Gastroesophageal sphincter (tissue), 4 donors: ENCODE results near the gene MT1E. TPM values are rescaled to one million over a fixed set of nuclear protein-coding genes. Genes with fewer than 3 reads are reported as not detected.

Source experiments
- ATAC-seq: fragments of 150-250 bp; one replicate; pipeline ENCODE4 v1.9.1; 2016; ENCODE audit warnings: mild to moderate bottlenecking, moderate library complexity
- H3K27ac ChIP-seq, 4 donors: fragments of 200-600 bp; sonication (generic) in 3 of 4; 1 replicate in 3 of 4; 2 replicates in 1 of 4; pipeline ENCODE4 v1.5.1; 2016 to 2019
- H3K27me3 ChIP-seq: fragments of 200-600 bp; sonication (generic); one replicate; pipeline ENCODE4 v1.5.1; 2019
- H3K36me3 ChIP-seq, 2 donors: fragments of 200-600 bp; sonication (generic); one replicate each; pipeline ENCODE4 v1.5.1; 2019; ENCODE audit warnings: control low read depth in 1 of 2
- H3K4me1 ChIP-seq, 3 donors: fragments of 200-600 bp; sonication (generic); 1 replicate in 2 of 3; 2 replicates in 1 of 3; pipeline ENCODE4 v1.5.1; 2016 to 2019; ENCODE audit warnings: control low read depth in 2 of 3
- H3K4me3 ChIP-seq, 2 donors: fragments of 200-600 bp; sonication (generic); one replicate each; pipeline ENCODE4 v1.5.1; 2019; ENCODE audit warnings: mild to moderate bottlenecking in 1 of 2, moderate library complexity in 1 of 2
- H3K9me3 ChIP-seq, 3 donors: fragments of 200-600 bp; sonication (generic); one replicate each; pipeline ENCODE4 v1.5.1; 2017 to 2019; ENCODE audit warnings: control low read depth in 2 of 3
- EP300 ChIP-seq: sonication (generic); formaldehyde crosslinking; IDR thresholded peaks from one replicate; pipeline ENCODE4 v1.6.1; 2017; ENCODE audit warnings: antibody characterized with exemption, mild to moderate bottlenecking
- POLR2A ChIP-seq, 2 donors: fragments of 450-650 bp; IDR thresholded peaks; one replicate each; pipeline ENCODE4 v1.6.1; 2017; ENCODE audit warnings: antibody characterized with exemption in 2 of 2, mild to moderate bottlenecking in 2 of 2, moderate library complexity in 1 of 2
- POLR2AphosphoS5 ChIP-seq: sonication (generic); formaldehyde crosslinking; IDR thresholded peaks from one replicate; pipeline ENCODE4 v1.6.1; 2017; ENCODE audit warnings: antibody characterized with exemption
- WGBS, 2 donors: methylation state at CpG; one replicate each; pipeline ENCODE4 v1.1.5; 2018; ENCODE audit warnings: low coverage in 1 of 2; 5-methylcytosine and 5-hydroxymethylcytosine counted together
- total RNA-seq, 4 donors: library from RNA; depleted of rRNA; stranded (reverse); fragments of >200 nt; gene quantifications; one replicate each; pipeline ENCODE4 v1.1.0, GENCODE V29; 2016
- TF ChIP-seq, protein P1 (sequence below), 4 experiments: fragments of 200-600 bp in 2 of 4; fragments of 450-650 bp in 2 of 4; sonication (generic) in 1 of 4; IDR thresholded peaks; one replicate each; pipeline ENCODE4 v1.5.1; 2017 to 2019; ENCODE audit warnings: antibody characterized with exemption in 4 of 4, mild to moderate bottlenecking in 2 of 4, moderate library complexity in 2 of 4

The MT1E gene
- total RNA-seq, 4 donors from 2014 or later = 101 to 194 (median 144) TPM

DNA sequence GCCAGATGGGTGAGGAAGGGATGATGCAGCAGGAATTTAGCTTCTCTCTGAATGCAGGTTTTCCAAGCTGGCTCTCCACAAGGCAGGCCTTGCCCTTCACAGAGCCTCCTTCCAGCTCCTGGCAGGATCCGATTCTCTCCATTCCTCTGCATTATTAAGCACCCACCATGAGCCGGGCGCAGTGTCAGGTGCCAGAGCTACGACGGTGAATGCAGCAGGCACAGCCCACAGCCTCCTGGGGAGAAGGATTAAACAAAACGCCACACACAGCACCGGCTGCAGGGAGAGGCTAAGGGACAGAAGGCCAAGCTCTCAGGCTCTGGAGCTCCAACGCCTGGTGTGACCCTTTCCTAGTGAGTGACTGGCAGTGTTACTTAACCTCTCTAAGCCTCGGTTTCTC, 24.3 kb upstream of the MT1E start:
- 58 to 63% methylated on average over 3 to 6 of the region's 9 CpGs for WGBS, 2 donors
- no peaks in the 10 kb centered on the region for H3K36me3 ChIP-seq

DNA sequence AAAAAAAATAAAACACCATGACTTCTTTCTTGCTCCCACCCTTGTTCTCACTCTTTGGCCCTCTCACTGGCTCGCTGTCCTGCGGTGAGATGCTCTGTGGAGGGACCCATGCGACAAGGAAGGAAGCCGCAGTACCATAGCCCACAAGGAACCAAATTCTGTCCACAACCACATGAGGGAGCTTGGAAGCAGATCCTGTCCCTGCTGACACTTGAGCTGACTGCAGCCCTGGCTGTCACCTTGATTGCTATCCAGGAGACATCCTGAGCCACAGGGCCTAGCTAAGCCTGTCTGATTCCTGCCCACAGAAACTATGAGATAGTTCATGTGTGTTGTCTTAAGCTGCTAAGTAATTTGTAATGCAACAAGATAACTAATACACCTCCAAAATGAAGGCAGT, 22.0 kb upstream of the MT1E start:
- no peak overlapping the region for H3K27ac ChIP-seq
- peaks cover 3% of the 10 kb centered on the region for H3K27me3 ChIP-seq
- H3K36me3 ChIP-seq = no peaks in the 10 kb centered on the region
- TF ChIP-seq EP300 (no peak), POLR2A (IDR thresholded peaks at IDR 0.05) (no peak), POLR2AphosphoS5 (no peak)
- TF ChIP-seq, protein P1, sequence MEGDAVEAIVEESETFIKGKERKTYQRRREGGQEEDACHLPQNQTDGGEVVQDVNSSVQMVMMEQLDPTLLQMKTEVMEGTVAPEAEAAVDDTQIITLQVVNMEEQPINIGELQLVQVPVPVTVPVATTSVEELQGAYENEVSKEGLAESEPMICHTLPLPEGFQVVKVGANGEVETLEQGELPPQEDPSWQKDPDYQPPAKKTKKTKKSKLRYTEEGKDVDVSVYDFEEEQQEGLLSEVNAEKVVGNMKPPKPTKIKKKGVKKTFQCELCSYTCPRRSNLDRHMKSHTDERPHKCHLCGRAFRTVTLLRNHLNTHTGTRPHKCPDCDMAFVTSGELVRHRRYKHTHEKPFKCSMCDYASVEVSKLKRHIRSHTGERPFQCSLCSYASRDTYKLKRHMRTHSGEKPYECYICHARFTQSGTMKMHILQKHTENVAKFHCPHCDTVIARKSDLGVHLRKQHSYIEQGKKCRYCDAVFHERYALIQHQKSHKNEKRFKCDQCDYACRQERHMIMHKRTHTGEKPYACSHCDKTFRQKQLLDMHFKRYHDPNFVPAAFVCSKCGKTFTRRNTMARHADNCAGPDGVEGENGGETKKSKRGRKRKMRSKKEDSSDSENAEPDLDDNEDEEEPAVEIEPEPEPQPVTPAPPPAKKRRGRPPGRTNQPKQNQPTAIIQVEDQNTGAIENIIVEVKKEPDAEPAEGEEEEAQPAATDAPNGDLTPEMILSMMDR (IDR thresholded peaks at IDR 0.05) = peak; percentile 10 to 50 (median 38)
- WGBS, 2 donors = 52 to 65% methylated on average over 3 to 4 of the region's 4 CpGs
- H3K9me3 ChIP-seq = no peaks in the 10 kb centered on the region
- peaks cover 0 to 30% (median 14%) of the 10 kb centered on the region in 3 donors for H3K4me1 ChIP-seq
- H3K4me3 ChIP-seq = no peak overlapping the region
- no peak for ATAC-seq

More for the DNA sequence above, 24.3 kb upstream of the MT1E start:
- Histone ChIP-seq H3K27me3 (peaks cover 3% of the 10 kb centered on the region), H3K4me1 (peaks cover 0 to 8% (median 6%) of the 10 kb centered on the region in 3 donors), H3K9me3 (no peaks in the 10 kb centered on the region), H3K27ac (no peak overlapping the region), H3K4me3 (no peak overlapping the region)
- TF ChIP-seq POLR2AphosphoS5 (no peak), POLR2A (IDR thresholded peaks at IDR 0.05) (no peak), EP300 (no peak)
- TF ChIP-seq, protein P1 (IDR thresholded peaks at IDR 0.05) = no peak
- no peak for ATAC-seq

DNA sequence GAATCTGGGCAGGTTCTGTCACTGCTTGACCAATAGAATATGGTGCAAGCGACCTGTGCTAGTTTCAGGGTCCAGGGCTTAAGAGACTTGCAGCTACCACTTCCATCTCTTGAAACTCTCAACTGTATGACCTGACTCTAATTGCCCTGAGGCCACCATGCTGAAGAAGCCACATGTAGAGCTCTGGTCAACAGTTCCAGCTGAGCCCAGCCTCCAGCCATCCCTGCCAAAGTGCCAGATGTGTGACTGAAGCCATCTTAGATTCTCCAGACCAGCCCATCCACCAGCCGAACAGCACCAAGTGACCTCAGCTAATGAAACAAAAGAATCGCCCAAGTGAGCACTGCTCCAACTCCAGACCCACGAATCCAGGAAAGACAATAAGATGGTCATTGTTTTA, 20.6 kb upstream of the MT1E start:
- Histone ChIP-seq H3K36me3 (no peaks in the 10 kb centered on the region), H3K27me3 (no peaks in the 10 kb centered on the region), H3K9me3 (no peaks in the 10 kb centered on the region), H3K4me1 (peaks cover 0 to 44% (median 15%) of the 10 kb centered on the region in 3 donors), H3K27ac (peak overlapping the region in 2 of 4 donors; percentile 90 to 92), H3K4me3 (no peak overlapping the region)
- TF ChIP-seq, protein P1 (IDR thresholded peaks at IDR 0.05) = no peak
- TF ChIP-seq POLR2A (IDR thresholded peaks at IDR 0.05) = no peak
- no peak for TF ChIP-seq EP300
- no peak for TF ChIP-seq POLR2AphosphoS5
- WGBS, 2 donors = 89 to 100% methylated on average over 1 to 3 of the region's 4 CpGs
- no peak for ATAC-seq

DNA sequence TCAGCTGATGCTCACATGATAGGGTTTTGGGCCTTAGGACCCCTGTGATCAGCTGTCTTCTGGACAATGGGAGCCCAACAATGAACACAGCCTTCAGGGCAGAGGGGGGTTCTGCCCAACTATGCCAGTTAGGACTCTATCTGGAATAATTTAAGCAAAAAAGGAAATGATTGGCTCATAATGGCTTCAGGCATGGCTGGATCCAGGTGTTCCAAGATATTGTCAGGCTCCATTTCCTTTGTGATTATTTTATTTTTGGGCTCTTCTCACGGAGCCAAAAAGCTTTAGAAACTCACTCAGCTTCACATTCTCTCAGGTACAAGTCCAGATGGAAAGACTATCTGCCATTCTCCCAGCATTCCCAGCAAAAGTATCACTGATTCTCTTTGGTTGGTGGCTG, 20.1 kb upstream of the MT1E start:
- Histone ChIP-seq H3K9me3 (no peaks in the 10 kb centered on the region), H3K4me3 (no peak overlapping the region), H3K36me3 (no peaks in the 10 kb centered on the region), H3K4me1 (peaks cover 0 to 49% (median 20%) of the 10 kb centered on the region in 3 donors), H3K27me3 (no peaks in the 10 kb centered on the region), H3K27ac (peak overlapping the region; percentile 59 to 92 (median 88))
- TF ChIP-seq, protein P1 (IDR thresholded peaks at IDR 0.05) = no peak
- no peak for TF ChIP-seq POLR2A (IDR thresholded peaks at IDR 0.05)
- TF ChIP-seq EP300 = no peak
- 77 to 88% methylated on average over 1 of the region's 1 CpG for WGBS, 2 donors
- no peak for ATAC-seq

DNA sequence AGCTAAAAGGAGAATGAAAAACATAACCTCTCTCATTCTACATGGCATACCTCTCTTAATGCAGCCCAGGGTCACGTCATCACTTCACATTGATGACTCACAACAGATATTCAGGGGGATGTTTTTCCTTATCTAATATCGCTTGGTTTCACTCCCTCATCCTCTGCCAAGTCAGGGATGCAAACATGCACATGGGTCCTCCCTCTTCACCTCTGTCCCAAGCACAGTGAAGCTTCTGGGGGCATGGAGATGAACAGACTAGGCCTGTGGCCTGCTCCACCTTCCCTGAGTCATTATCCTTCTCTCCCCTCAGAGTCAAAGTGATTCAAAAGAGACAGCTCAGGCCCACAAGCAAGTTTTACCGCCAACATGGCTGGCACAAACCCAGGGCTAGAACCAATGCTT, 19.5 kb upstream of the MT1E start:
- TF ChIP-seq EP300 = no peak
- TF ChIP-seq POLR2AphosphoS5 = no peak
- TF ChIP-seq, protein P1 (IDR thresholded peaks at IDR 0.05) = no peak
- no peak for TF ChIP-seq POLR2A (IDR thresholded peaks at IDR 0.05)
- 74 to 78% methylated on average over 1 to 2 of the region's 3 CpGs for WGBS, 2 donors
- H3K27me3 ChIP-seq = no peaks in the 10 kb centered on the region
- H3K4me1 ChIP-seq = peaks cover 0 to 55% (median 24%) of the 10 kb centered on the region in 3 donors
- no peak for ATAC-seq
- peak overlapping the region; percentile 59 to 92 (median 88) for H3K27ac ChIP-seq
- no peaks in the 10 kb centered on the region for H3K36me3 ChIP-seq
- H3K4me3 ChIP-seq = no peak overlapping the region
- H3K9me3 ChIP-seq = no peaks in the 10 kb centered on the region
